Sigmoid colon (tissue), 4 donors: ENCODE results near the gene LCP2.

ENCODE experiments used
- EP300 ChIP-seq, 4 donors: sonication (generic); formaldehyde crosslinking; IDR thresholded peaks; one replicate each; pipeline ENCODE4 v1.6.1; 2017; ENCODE audit warnings: antibody characterized with exemption in 4 of 4
- POLR2AphosphoS5 ChIP-seq, 4 donors: sonication (generic); formaldehyde crosslinking; IDR thresholded peaks; one replicate each; pipeline ENCODE4 v1.6.1; 2017; ENCODE audit warnings: antibody characterized with exemption in 4 of 4

DNA sequence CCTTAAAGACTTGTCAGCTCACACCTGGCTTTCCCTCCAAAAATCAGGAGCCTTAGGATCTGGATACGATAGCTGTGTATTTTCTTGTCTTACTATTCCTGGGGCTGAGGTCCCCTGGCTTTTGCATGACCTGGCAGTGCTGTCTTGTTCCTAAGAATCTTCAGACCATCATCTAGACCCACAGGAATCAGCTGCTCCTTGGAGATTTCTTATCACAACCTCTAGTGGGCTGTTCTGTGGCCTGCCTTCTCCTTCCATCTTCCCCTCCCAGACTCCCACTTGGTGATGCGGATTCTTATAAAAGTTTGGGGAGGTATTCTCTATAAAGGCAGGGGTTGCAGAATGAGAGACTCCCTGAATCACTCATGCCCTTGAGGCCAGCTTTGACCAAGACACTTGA is 21.4 kb downstream of the LCP2 start:
- TF ChIP-seq EP300 (IDR thresholded peaks at IDR 0.05) (no peak), POLR2AphosphoS5 (IDR thresholded peaks at IDR 0.05) (no peak)
